Omental fat pad (tissue), 4 donors: Measurements from ENCODE around the gene PAPPA2. TPM values are rescaled to one million over a fixed set of nuclear protein-coding genes. Genes with fewer than 3 reads are reported as not detected.
A peak's percentile ranks its signal among the peaks of the same experiment; 100 is the strongest.

ENCODE experiments used
- ATAC-seq: fragments of 150-250 bp; one replicate; pipeline ENCODE4 v1.9.1; 2016; ENCODE audit warnings: mild to moderate bottlenecking, moderate library complexity; ENCODE audit not compliant: low FRiP score
- DNase-seq: peaks from one replicate; pipeline ENCODE4 v3.0.0-alpha.2; 2019; ENCODE audit warnings: low spot score
- total RNA-seq, 4 donors: library from RNA; depleted of rRNA; stranded (reverse); fragments of >200 nt; gene quantifications; one replicate each; pipeline ENCODE4 v1.1.0, GENCODE V29; 2016
- TF ChIP-seq, protein P1 (sequence below), 3 donors: fragments of 450-650 bp; IDR thresholded peaks; one replicate each; pipeline ENCODE4 v1.5.1; 2016 to 2017; ENCODE audit warnings: antibody characterized with exemption in 3 of 3, mild to moderate bottlenecking in 3 of 3, moderate library complexity in 2 of 3

PAPPA2 gene
- total RNA-seq, 4 donors from 2014 or later = 0.63 to 5.6 (median 1.6) TPM

DNA sequence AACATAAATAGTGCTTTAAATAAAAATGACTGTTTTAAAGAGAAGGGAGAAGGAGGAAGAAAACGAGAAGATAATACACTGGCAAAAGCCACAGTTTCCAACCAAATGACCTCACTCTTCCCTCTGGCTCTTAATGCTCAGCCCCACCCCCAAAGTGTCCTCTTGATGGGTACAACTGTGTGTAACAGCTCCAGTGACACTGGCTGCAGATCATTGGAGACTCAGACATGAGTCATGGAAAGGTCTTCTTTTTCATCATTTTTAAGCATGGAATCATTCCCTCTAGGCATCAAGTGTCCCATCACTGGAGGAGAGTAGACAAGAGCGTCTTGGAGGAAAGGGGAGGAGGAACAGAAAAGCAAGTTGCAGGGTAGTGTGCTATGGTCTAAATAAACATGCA, 333.0 kb downstream of the PAPPA2 start:
- DNase-seq (no peak), ATAC-seq (no peak)
- TF ChIP-seq, protein P1, sequence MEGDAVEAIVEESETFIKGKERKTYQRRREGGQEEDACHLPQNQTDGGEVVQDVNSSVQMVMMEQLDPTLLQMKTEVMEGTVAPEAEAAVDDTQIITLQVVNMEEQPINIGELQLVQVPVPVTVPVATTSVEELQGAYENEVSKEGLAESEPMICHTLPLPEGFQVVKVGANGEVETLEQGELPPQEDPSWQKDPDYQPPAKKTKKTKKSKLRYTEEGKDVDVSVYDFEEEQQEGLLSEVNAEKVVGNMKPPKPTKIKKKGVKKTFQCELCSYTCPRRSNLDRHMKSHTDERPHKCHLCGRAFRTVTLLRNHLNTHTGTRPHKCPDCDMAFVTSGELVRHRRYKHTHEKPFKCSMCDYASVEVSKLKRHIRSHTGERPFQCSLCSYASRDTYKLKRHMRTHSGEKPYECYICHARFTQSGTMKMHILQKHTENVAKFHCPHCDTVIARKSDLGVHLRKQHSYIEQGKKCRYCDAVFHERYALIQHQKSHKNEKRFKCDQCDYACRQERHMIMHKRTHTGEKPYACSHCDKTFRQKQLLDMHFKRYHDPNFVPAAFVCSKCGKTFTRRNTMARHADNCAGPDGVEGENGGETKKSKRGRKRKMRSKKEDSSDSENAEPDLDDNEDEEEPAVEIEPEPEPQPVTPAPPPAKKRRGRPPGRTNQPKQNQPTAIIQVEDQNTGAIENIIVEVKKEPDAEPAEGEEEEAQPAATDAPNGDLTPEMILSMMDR (IDR thresholded peaks at IDR 0.05) = no peak

- ATAC-seq (no peak), DNase-seq (no peak)
- TF ChIP-seq, protein P1 (IDR thresholded peaks at IDR 0.05) = no peak
Observed at GRCh38 chr1:176796583-176796982, 333.6 kb downstream of the PAPPA2 start.

- DNase-seq (no peak), ATAC-seq (no peak)
- TF ChIP-seq, protein P1 (IDR thresholded peaks at IDR 0.05) = no peak
Observed at GRCh38 chr1:176799327-176799726, 336.4 kb downstream of the PAPPA2 start.

GRCh38 chr1:176800978-176801513, 338.1 kb downstream of the PAPPA2 start:
- TF ChIP-seq, protein P1 (IDR thresholded peaks at IDR 0.05) = no peak
- ATAC-seq (no peak), DNase-seq (no peak)

DNA sequence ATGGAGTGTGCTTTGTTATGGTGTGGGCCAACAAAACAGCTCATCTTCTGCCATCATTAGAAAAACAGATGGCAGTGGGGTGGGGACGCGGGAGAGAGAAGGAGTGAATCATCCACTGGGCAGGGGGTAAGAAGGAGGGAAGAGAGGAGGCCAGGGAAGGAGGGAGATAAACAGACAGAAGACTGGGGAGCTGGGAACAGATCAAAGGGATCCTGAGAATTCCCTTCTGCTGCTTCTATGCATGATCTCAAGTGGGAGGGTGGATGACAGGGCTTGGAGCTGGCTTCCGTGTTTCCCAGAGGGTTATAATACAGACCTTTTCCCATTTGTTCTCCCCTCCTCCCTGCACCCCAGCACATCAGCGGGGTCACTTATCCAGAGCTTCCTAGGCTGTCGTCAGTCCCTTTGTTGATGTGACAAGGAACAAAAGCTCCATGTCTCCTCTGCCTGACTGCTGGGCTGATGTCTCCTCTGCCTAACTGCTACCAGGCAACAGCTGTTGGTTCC, 338.6 kb downstream of the PAPPA2 start:
- ATAC-seq = peak; percentile 62

GRCh38 chr1:176802316-176802715, 339.3 kb downstream of the PAPPA2 start:
- DNase-seq = no peak
- no peak for ATAC-seq
- TF ChIP-seq, protein P1 (IDR thresholded peaks at IDR 0.05) = no peak

More for the DNA sequence above, 338.6 kb downstream of the PAPPA2 start:
- TF ChIP-seq, protein P1 (IDR thresholded peaks at IDR 0.05) = no peak
- no peak for DNase-seq

GRCh38 chr1:176803042-176803441, 340.1 kb downstream of the PAPPA2 start:
- TF ChIP-seq, protein P1 (IDR thresholded peaks at IDR 0.05) = no peak
- DNase-seq (no peak), ATAC-seq (no peak)
